ENCODE data around the gene PGF.

DNA sequence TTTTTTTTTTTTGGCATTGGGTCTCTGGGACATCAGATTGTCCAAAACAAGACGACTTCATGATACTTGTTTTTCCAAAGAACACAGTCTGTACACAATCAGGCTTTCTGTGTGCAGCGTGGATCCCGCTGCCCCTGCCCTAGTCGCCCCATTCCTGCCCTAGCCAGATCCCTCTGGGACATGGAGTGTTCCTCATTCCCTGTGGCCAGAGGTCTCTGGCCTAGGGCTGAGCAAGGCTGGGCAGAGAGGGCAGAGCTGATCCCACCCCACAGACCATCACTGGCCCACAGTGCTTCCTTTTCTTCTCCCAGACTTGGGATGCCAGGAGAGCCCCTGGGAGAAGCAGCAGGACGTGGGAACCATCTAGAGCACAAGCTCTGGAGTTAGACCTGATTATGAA is 26.4 kb upstream of the PGF start:
- TF ChIP-seq, protein P1, sequence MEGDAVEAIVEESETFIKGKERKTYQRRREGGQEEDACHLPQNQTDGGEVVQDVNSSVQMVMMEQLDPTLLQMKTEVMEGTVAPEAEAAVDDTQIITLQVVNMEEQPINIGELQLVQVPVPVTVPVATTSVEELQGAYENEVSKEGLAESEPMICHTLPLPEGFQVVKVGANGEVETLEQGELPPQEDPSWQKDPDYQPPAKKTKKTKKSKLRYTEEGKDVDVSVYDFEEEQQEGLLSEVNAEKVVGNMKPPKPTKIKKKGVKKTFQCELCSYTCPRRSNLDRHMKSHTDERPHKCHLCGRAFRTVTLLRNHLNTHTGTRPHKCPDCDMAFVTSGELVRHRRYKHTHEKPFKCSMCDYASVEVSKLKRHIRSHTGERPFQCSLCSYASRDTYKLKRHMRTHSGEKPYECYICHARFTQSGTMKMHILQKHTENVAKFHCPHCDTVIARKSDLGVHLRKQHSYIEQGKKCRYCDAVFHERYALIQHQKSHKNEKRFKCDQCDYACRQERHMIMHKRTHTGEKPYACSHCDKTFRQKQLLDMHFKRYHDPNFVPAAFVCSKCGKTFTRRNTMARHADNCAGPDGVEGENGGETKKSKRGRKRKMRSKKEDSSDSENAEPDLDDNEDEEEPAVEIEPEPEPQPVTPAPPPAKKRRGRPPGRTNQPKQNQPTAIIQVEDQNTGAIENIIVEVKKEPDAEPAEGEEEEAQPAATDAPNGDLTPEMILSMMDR (IDR thresholded peaks at IDR 0.05; ENCODE audit: low read depth, low read length, missing input control) = no peak
- no peak for TF ChIP-seq RAD21 (IDR thresholded peaks at IDR 0.05)
- no peak for TF ChIP-seq GABPA (IDR thresholded peaks at IDR 0.05 in 1 of 2, conservative IDR thresholded peaks at IDR 0.05 in 1 of 2)
- TF ChIP-seq, protein P2, sequence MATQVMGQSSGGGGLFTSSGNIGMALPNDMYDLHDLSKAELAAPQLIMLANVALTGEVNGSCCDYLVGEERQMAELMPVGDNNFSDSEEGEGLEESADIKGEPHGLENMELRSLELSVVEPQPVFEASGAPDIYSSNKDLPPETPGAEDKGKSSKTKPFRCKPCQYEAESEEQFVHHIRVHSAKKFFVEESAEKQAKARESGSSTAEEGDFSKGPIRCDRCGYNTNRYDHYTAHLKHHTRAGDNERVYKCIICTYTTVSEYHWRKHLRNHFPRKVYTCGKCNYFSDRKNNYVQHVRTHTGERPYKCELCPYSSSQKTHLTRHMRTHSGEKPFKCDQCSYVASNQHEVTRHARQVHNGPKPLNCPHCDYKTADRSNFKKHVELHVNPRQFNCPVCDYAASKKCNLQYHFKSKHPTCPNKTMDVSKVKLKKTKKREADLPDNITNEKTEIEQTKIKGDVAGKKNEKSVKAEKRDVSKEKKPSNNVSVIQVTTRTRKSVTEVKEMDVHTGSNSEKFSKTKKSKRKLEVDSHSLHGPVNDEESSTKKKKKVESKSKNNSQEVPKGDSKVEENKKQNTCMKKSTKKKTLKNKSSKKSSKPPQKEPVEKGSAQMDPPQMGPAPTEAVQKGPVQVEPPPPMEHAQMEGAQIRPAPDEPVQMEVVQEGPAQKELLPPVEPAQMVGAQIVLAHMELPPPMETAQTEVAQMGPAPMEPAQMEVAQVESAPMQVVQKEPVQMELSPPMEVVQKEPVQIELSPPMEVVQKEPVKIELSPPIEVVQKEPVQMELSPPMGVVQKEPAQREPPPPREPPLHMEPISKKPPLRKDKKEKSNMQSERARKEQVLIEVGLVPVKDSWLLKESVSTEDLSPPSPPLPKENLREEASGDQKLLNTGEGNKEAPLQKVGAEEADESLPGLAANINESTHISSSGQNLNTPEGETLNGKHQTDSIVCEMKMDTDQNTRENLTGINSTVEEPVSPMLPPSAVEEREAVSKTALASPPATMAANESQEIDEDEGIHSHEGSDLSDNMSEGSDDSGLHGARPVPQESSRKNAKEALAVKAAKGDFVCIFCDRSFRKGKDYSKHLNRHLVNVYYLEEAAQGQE (IDR thresholded peaks at IDR 0.05) = no peak
- TF ChIP-seq, protein P3, sequence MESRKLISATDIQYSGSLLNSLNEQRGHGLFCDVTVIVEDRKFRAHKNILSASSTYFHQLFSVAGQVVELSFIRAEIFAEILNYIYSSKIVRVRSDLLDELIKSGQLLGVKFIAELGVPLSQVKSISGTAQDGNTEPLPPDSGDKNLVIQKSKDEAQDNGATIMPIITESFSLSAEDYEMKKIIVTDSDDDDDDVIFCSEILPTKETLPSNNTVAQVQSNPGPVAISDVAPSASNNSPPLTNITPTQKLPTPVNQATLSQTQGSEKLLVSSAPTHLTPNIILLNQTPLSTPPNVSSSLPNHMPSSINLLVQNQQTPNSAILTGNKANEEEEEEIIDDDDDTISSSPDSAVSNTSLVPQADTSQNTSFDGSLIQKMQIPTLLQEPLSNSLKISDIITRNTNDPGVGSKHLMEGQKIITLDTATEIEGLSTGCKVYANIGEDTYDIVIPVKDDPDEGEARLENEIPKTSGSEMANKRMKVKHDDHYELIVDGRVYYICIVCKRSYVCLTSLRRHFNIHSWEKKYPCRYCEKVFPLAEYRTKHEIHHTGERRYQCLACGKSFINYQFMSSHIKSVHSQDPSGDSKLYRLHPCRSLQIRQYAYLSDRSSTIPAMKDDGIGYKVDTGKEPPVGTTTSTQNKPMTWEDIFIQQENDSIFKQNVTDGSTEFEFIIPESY (IDR thresholded peaks at IDR 0.05) = no peak
- TF ChIP-seq YY1 (IDR thresholded peaks at IDR 0.05) = no peak
- TF ChIP-seq TAF1 (conservative IDR thresholded peaks at IDR 0.05) = no peak
- TF ChIP-seq SP1 (IDR thresholded peaks at IDR 0.05) = no peak

Measured in liver (tissue), 3 donors.